KOPT-K1 (cell line): ENCODE results near the gene CUL1.

Experiments used
- H3K27ac ChIP-seq: fragments of 200-600 bp; sonication (generic); 2 replicates; pipeline ENCODE4 v1.5.1; 2016; ENCODE audit warnings: antibody characterized with exemption, mild to moderate bottlenecking, low read depth, low read length; ENCODE audit not compliant: poor library complexity, severe bottlenecking
- H3K36me3 ChIP-seq: fragments of 200-600 bp; sonication (generic); 2 replicates; pipeline ENCODE4 v1.5.1; 2017; ENCODE audit warnings: antibody characterized with exemption, mild to moderate bottlenecking, low read length, moderate library complexity; ENCODE audit not compliant: insufficient read depth
- H3K9me3 ChIP-seq: fragments of 200-600 bp; sonication (generic); 2 replicates; pipeline ENCODE4 v1.5.1; 2017; ENCODE audit warnings: antibody characterized with exemption, low read length, mild to moderate bottlenecking; ENCODE audit not compliant: insufficient read depth, poor library complexity, severe bottlenecking

CUL1 gene

GRCh38 chr7:148849393-148850098 is 150.8 kb downstream of the CUL1 start:
- H3K36me3 ChIP-seq = peaks cover 19% of the 10 kb centered on the region
- no peak overlapping the region for H3K27ac ChIP-seq
- no peaks in the 10 kb centered on the region for H3K9me3 ChIP-seq

DNA sequence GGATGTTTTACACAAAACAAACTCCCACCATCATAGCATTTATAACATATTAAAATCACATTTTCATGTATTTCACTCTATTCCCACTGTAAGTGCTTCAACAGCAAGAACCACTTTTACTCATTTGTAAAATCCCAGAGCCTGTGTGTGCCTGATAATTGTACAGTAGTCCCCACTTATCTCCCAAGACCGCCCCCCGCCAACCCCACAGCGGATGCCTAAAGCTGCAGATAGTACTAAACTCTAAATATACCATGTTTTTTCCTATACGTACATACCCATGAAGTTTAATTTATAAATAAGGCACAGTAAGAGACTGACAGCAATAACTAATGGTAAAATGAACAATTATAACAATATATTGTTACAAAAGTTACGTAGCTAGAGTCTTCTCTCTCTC is 151.9 kb downstream of the CUL1 start:
- Histone ChIP-seq H3K36me3 (peaks cover 9% of the 10 kb centered on the region), H3K9me3 (no peaks in the 10 kb centered on the region), H3K27ac (no peak overlapping the region)
